ENCODE data around the gene SENP2. TPM values are rescaled to one million over a fixed set of nuclear protein-coding genes. Genes with fewer than 3 reads are reported as not detected.

Gene SENP2
- total and polyA plus RNA-seq, 2 experiments from 2014 or later, result 29.2 to 80.3 TPM

DNA sequence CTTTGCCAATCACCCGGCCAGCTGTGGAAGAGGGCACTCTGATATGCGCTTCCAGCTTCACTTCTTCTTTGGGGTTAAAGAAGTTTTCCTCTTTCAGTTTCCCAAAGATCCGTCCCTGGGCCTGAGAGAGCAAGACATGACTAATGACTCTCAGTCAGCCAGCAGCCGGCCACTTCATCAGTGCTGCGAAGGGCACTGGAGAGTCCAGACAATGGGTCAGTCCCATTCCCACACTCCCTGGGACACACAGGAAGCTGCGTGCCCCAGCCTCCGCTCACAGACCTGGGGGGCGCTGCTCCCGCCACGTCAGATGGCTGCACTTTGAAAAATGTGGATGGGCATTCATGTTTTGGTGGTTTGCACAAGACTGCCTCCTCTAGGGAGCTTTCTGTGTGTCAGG lies 63.3 kb downstream of the SENP2 start (continued):
- TF ChIP-seq ZNF331 (CRISPR knock-in tag; IDR thresholded peaks at IDR 0.05; ENCODE audit: low read depth), result no peak
- TF ChIP-seq, protein P1, sequence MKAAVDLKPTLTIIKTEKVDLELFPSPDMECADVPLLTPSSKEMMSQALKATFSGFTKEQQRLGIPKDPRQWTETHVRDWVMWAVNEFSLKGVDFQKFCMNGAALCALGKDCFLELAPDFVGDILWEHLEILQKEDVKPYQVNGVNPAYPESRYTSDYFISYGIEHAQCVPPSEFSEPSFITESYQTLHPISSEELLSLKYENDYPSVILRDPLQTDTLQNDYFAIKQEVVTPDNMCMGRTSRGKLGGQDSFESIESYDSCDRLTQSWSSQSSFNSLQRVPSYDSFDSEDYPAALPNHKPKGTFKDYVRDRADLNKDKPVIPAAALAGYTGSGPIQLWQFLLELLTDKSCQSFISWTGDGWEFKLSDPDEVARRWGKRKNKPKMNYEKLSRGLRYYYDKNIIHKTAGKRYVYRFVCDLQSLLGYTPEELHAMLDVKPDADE (IDR thresholded peaks at IDR 0.05), result no peak
- TF ChIP-seq NANOG (IDR thresholded peaks at IDR 0.05; ENCODE audit: borderline replicate concordance), result no peak

DNA sequence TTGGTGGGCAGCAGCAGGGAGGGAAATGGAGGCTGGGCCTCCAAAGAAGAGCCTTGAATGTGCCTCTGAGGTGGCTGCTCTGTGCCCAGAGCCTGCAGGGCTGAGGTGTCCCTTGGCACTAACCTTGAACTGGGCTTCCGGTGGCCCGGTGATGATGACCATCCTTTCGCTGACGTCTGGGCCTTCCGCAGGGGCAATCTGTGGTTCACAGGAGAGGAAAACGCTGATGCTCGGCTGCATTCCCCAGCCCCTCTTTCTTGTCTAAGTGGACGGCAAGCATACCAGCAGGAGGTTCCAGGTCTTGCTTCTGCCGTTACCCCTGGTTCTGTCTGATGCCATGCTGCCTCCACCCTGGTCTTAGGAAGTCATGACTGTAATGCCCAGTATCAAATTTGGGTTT lies 65.9 kb downstream of the SENP2 start:
- Histone ChIP-seq H3K9me2 (ENCODE audit: insufficient read depth) (no peaks in the 10 kb centered on the region), H3K36me3 (ENCODE audit: insufficient read depth) (peaks cover 28% of the 10 kb centered on the region), H3K27me3 (ENCODE audit: insufficient read depth) (no peaks in the 10 kb centered on the region), H3K4me3 (no peak overlapping the region), H3K79me2 (replicated peaks; ENCODE audit: insufficient read depth) (no peaks in the 10 kb centered on the region), H3F3A (replicated peaks; ENCODE audit: low read depth) (peaks cover under 1% of the 10 kb centered on the region; the same call in 1 of the 2 replicates), H3K27ac (ENCODE audit: low read depth) (no peak overlapping the region), H4K20me1 (replicated peaks; ENCODE audit: insufficient read depth) (no peaks in the 10 kb centered on the region), H3K4me1 (ENCODE audit: insufficient read depth) (peaks cover 3% of the 10 kb centered on the region; the same call in 1 of the 2 replicates), H2AFZ (no peak overlapping the region), H3K4me2 (no peak overlapping the region)
- H3K36me3 Mint-ChIP-seq (ENCODE audit: low read depth), result peaks cover 93% of the 10 kb centered on the region
- H3K4me1 Mint-ChIP-seq, result peaks cover 14% of the 10 kb centered on the region
- H3K27ac Mint-ChIP-seq, result no peak overlapping the region
- TF ChIP-seq EZH2phosphoT487 (IDR thresholded peaks at IDR 0.05; ENCODE audit: unreplicated experiment) (no peak), ZNF114 (CRISPR knock-in tag; IDR thresholded peaks at IDR 0.05) (no peak), NANOG (IDR thresholded peaks at IDR 0.05; ENCODE audit: borderline replicate concordance) (no peak)
- H3K9me3 Mint-ChIP-seq, result no peaks in the 10 kb centered on the region
- no peak overlapping the region for H3K4me3 Mint-ChIP-seq
- ATAC-seq (no peak), DNase-seq (ENCODE audit: low spot score) (no peak)
- H3K27me3 Mint-ChIP-seq (ENCODE audit: insufficient read depth, low read depth, poor library complexity), result peaks cover 33% of the 10 kb centered on the region

DNA sequence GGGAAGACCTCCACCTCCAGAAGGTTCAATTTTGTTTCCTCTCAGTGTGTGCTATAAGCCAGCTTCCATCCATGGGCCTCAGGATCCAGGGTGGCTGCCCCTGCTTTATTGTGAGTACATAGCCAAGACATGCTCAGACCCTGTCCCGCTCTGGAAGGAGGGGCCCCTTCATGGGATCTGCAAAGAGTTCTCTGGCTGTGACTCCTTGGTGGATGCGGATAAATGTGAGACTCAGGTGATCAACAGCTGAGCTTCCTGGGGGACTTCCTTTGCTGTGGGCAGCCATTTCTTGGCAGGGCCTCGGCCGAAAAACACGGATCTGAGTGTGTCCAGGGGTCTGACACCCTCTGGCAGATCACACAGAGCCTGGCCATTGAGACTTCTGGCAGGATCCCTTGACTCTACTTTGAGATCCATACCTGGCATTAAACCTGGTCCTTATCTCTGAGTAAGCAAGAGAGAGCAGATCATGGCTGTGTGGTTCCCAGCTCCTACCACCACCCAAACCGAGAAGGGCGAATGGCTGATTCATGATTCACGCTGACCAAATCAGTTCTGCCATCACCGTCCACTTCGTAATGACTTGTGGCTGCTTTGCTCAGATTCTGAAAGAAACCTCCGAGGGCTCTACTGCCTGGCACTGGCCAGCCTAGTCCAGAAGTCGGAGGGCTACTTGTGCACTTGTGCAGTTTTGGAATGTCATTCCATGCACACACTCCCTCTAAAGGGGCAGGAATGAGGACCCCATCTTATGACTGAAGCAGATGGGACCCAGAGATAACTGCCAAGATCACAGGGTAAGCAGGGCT lies 68.1 kb downstream of the SENP2 start:
- no peak overlapping the region for H3K4me3 ChIP-seq
- Mint-ChIP-seq H3K36me3 (ENCODE audit: low read depth) (peaks cover 88% of the 10 kb centered on the region), H3K4me1 (no peaks in the 10 kb centered on the region; the same call in 2 of the 3 replicates), H3K27ac (0 out of 2 replicates have a peak overlapping the region, but pooled peaks have one; percentile 52), H3K9me3 (no peaks in the 10 kb centered on the region), H3K27me3 (ENCODE audit: insufficient read depth, low read depth, poor library complexity) (peaks cover 32% of the 10 kb centered on the region), H3K4me3 (no peak overlapping the region)
- H3K4me1 ChIP-seq (ENCODE audit: insufficient read depth), result no peaks in the 10 kb centered on the region
- H3K27me3 ChIP-seq (ENCODE audit: insufficient read depth), result no peaks in the 10 kb centered on the region
- ATAC-seq, result no peak
- H3K4me2 ChIP-seq, result no peak overlapping the region
- no peaks in the 10 kb centered on the region for H3F3A ChIP-seq (replicated peaks; ENCODE audit: low read depth)
- H3K79me2 ChIP-seq (replicated peaks; ENCODE audit: insufficient read depth), result no peaks in the 10 kb centered on the region
- H2AFZ ChIP-seq, result no peak overlapping the region
- no peak overlapping the region for H3K27ac ChIP-seq (ENCODE audit: low read depth)
- DNase-seq (ENCODE audit: low spot score), result no peak
- H3K36me3 ChIP-seq (ENCODE audit: insufficient read depth), result peaks cover 28% of the 10 kb centered on the region
- H3K9me2 ChIP-seq (ENCODE audit: insufficient read depth), result no peaks in the 10 kb centered on the region
- no peaks in the 10 kb centered on the region for H4K20me1 ChIP-seq (replicated peaks; ENCODE audit: insufficient read depth)
- TF ChIP-seq ZNF331 (CRISPR knock-in tag; IDR thresholded peaks at IDR 0.05; ENCODE audit: low read depth), result no peak
- TF ChIP-seq, protein P1 (IDR thresholded peaks at IDR 0.05), result no peak
- no peak for TF ChIP-seq CREB1 (CRISPR knock-in tag; IDR thresholded peaks at IDR 0.05; ENCODE audit: low read depth)
- TF ChIP-seq POLR2AphosphoS5 (IDR thresholded peaks at IDR 0.05; ENCODE audit: low read depth), result no peak
- TF ChIP-seq, protein P2, sequence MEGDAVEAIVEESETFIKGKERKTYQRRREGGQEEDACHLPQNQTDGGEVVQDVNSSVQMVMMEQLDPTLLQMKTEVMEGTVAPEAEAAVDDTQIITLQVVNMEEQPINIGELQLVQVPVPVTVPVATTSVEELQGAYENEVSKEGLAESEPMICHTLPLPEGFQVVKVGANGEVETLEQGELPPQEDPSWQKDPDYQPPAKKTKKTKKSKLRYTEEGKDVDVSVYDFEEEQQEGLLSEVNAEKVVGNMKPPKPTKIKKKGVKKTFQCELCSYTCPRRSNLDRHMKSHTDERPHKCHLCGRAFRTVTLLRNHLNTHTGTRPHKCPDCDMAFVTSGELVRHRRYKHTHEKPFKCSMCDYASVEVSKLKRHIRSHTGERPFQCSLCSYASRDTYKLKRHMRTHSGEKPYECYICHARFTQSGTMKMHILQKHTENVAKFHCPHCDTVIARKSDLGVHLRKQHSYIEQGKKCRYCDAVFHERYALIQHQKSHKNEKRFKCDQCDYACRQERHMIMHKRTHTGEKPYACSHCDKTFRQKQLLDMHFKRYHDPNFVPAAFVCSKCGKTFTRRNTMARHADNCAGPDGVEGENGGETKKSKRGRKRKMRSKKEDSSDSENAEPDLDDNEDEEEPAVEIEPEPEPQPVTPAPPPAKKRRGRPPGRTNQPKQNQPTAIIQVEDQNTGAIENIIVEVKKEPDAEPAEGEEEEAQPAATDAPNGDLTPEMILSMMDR (conservative IDR thresholded peaks at IDR 0.05; ENCODE audit: low read depth in 2 of 2), result no peak
- no peak for TF ChIP-seq EZH2phosphoT487 (IDR thresholded peaks at IDR 0.05; ENCODE audit: unreplicated experiment)

Measured in GM23338 (cell line).